Adrenal gland (tissue), 5 donors: ENCODE results near the gene RGS14.

Experiments
- POLR2A ChIP-seq, 2 donors: fragments of 450-650 bp; IDR thresholded peaks; one replicate each; pipeline ENCODE4 v1.6.1; 2017; ENCODE audit warnings: antibody characterized with exemption in 2 of 2, mild to moderate bottlenecking in 2 of 2, moderate library complexity in 1 of 2
- TF ChIP-seq, protein P1 (sequence below), 6 experiments: fragments of 450-650 bp in 4 of 6; fragments of 200-600 bp in 2 of 6; sonication (generic) in 1 of 6; IDR thresholded peaks; 1 replicate in 5 of 6; 2 replicates in 1 of 6; pipeline versions ENCODE4 v1.5.1 to v1.8.0; 2016 to 2021; ENCODE audit warnings: antibody characterized with exemption in 6 of 6, mild to moderate bottlenecking in 2 of 6, moderate library complexity in 1 of 6
- donor health status: DM: no; HTN: no; CAD: no.

DNA sequence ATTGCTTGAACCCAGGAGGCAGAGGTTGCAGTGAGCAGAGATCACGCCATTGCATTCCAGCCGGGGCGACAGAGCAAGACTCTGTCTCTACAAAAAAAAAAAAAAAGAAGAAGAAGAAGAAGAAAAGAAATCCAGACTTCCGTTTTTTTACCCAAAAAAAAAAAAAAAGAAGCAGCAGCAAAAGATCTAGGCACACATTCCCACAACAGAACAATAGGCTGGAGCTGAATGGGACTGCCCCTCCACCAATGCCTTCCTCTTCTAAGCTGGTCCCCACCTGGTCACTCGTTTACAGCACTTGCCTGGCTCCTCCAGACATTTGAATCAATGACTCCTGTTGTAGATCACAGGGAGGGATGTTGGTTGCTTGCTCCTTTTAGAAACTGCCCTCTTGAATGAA, 4.6 kb upstream of the RGS14 start:
- TF ChIP-seq POLR2A (IDR thresholded peaks at IDR 0.05) = no peak
- TF ChIP-seq, protein P1, sequence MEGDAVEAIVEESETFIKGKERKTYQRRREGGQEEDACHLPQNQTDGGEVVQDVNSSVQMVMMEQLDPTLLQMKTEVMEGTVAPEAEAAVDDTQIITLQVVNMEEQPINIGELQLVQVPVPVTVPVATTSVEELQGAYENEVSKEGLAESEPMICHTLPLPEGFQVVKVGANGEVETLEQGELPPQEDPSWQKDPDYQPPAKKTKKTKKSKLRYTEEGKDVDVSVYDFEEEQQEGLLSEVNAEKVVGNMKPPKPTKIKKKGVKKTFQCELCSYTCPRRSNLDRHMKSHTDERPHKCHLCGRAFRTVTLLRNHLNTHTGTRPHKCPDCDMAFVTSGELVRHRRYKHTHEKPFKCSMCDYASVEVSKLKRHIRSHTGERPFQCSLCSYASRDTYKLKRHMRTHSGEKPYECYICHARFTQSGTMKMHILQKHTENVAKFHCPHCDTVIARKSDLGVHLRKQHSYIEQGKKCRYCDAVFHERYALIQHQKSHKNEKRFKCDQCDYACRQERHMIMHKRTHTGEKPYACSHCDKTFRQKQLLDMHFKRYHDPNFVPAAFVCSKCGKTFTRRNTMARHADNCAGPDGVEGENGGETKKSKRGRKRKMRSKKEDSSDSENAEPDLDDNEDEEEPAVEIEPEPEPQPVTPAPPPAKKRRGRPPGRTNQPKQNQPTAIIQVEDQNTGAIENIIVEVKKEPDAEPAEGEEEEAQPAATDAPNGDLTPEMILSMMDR (IDR thresholded peaks at IDR 0.05) = no peak
